ENCODE data around the gene TTC4. TPM values are rescaled to one million over a fixed set of nuclear protein-coding genes. Genes with fewer than 3 reads are reported as not detected.

TTC4 gene
- polyA plus RNA-seq, 1 of the 3 experiments (the other 2 are of a cell fraction) = 17.9 TPM

- Histone ChIP-seq H3F3A (replicated peaks; ENCODE audit: insufficient read depth) (no peaks in the 10 kb centered on the region), H3K4me1 (ENCODE audit: control insufficient read depth in 1 of 2, insufficient read depth in 2 of 2, low read depth in 1 of 2, low read length in 1 of 2) (no peaks in the 10 kb centered on the region; a peak in 1 of 4 replicates), H4K20me1 (ENCODE audit: insufficient read depth) (no peaks in the 10 kb centered on the region), H3K9me3 (no peaks in the 10 kb centered on the region), H3K79me2 (ENCODE audit: insufficient read depth) (peaks cover 10% of the 10 kb centered on the region), H3K27me3 (ENCODE audit: insufficient read depth) (no peaks in the 10 kb centered on the region), H2AFZ (ENCODE audit: low read depth) (no peak overlapping the region), H3K9ac (no peak overlapping the region), H3K36me3 (replicated peaks in 1 of 2; ENCODE audit: control insufficient read depth in 1 of 2, insufficient read depth in 2 of 2, low read length in 1 of 2) (peaks cover 4 to 27% of the 10 kb centered on the region in 2 experiments), H3K9me2 (no peaks in the 10 kb centered on the region), H3K4me3 (ENCODE audit: low read depth in 2 of 2, low read length in 1 of 2) (no peak overlapping the region), H3K4me2 (no peak overlapping the region), H3K27ac (ENCODE audit: low read depth in 2 of 2, low read length in 1 of 2) (no peak overlapping the region)
- POLR2A ChIA-PET = no interaction called here
- no peak for DNase-seq
- CTCF ChIA-PET = no interaction called here
- 98% methylated on average over 6 of the region's 9 CpGs for WGBS (ENCODE audit: low lambda C conversion rate)
- TF ChIP-seq TCF12 (IDR thresholded peaks at IDR 0.05) (no peak), NFIC (IDR thresholded peaks at IDR 0.05; ENCODE audit: borderline replicate concordance) (no peak), MEF2A (IDR thresholded peaks at IDR 0.05; ENCODE audit: borderline replicate concordance, low read depth) (no peak)
These were observed 42.2 kb downstream of the TTC4 start for GRCh38 chr1:54757833-54758232.

- Histone ChIP-seq H3F3A (replicated peaks; ENCODE audit: insufficient read depth) (no peaks in the 10 kb centered on the region), H3K27ac (ENCODE audit: low read depth in 2 of 2, low read length in 1 of 2) (no peak overlapping the region), H4K20me1 (ENCODE audit: insufficient read depth) (no peaks in the 10 kb centered on the region), H3K4me3 (ENCODE audit: low read depth in 2 of 2, low read length in 1 of 2) (no peak overlapping the region), H3K4me2 (no peak overlapping the region), H3K9ac (no peak overlapping the region), H3K4me1 (ENCODE audit: control insufficient read depth in 1 of 2, insufficient read depth in 2 of 2, low read depth in 1 of 2, low read length in 1 of 2) (peaks cover 5 to 8% of the 10 kb centered on the region in 2 experiments; a peak in 3 of 4 replicates), H3K9me2 (no peaks in the 10 kb centered on the region), H3K36me3 (replicated peaks in 1 of 2; ENCODE audit: control insufficient read depth in 1 of 2, insufficient read depth in 2 of 2, low read length in 1 of 2) (peaks cover 4 to 27% of the 10 kb centered on the region in 2 experiments), H3K79me2 (ENCODE audit: insufficient read depth) (peaks cover 19% of the 10 kb centered on the region), H2AFZ (ENCODE audit: low read depth) (no peak overlapping the region), H3K27me3 (ENCODE audit: insufficient read depth) (no peaks in the 10 kb centered on the region), H3K9me3 (no peaks in the 10 kb centered on the region)
- ChIA-PET CTCF (interaction anchor here (1.4 kb wide), 1 partner anchor 33 kb away, joined by 3 read pairs; no protein-coding TSS in a partner anchor), POLR2A (no interaction called here)
- TF ChIP-seq RCOR1 (IDR thresholded peaks at IDR 0.05; ENCODE audit: low read length) (no peak), NFIC (IDR thresholded peaks at IDR 0.05; ENCODE audit: borderline replicate concordance) (no peak), ZBTB33 (IDR thresholded peaks at IDR 0.05; ENCODE audit: borderline replicate concordance, low read depth) (no peak)
- DNase-seq = no peak
- 88% methylated on average over 4 of the region's 20 CpGs for WGBS (ENCODE audit: low lambda C conversion rate)
These were observed 43.2 kb downstream of the TTC4 start for GRCh38 chr1:54758678-54759348.

- Histone ChIP-seq H3K79me2 (ENCODE audit: insufficient read depth) (peaks cover 23% of the 10 kb centered on the region), H3K9ac (peak overlapping the region; percentile 93), H3K4me3 (ENCODE audit: low read depth in 2 of 2, low read length in 1 of 2) (peak overlapping the region; percentile 94), H3K4me2 (peak overlapping the region; percentile 87), H3K9me2 (no peaks in the 10 kb centered on the region), H3F3A (replicated peaks; ENCODE audit: insufficient read depth) (no peaks in the 10 kb centered on the region), H4K20me1 (ENCODE audit: insufficient read depth) (no peaks in the 10 kb centered on the region), H2AFZ (ENCODE audit: low read depth) (peak overlapping the region; percentile 94), H3K4me1 (ENCODE audit: control insufficient read depth in 1 of 2, insufficient read depth in 2 of 2, low read depth in 1 of 2, low read length in 1 of 2) (peaks cover 8 to 12% of the 10 kb centered on the region in 2 experiments; a peak in 3 of 4 replicates), H3K27me3 (ENCODE audit: insufficient read depth) (no peaks in the 10 kb centered on the region), H3K27ac (ENCODE audit: low read depth in 2 of 2, low read length in 1 of 2) (peak overlapping the region; percentile 77 to 79), H3K36me3 (replicated peaks in 1 of 2; ENCODE audit: control insufficient read depth in 1 of 2, insufficient read depth in 2 of 2, low read length in 1 of 2) (peaks cover 0 to 1% of the 10 kb centered on the region in 2 experiments), H3K9me3 (no peaks in the 10 kb centered on the region)
- ChIA-PET CTCF (interaction anchor here (1.0 to 5.0 kb wide), 3 partner anchors 28 to 710 kb away, joined by 3 to 17 read pairs (median 14); partner anchors contain the start of gene TCEANC2), POLR2A (interaction anchor here (0.9 to 1.6 kb wide), 2 partner anchors 48 to 711 kb away, joined by 3 to 4 read pairs; partner anchors contain the start of gene TMEM59)
- DNase-seq = peak; percentile 44
- 0% methylated on average over 8 of the region's 11 CpGs for WGBS (ENCODE audit: low lambda C conversion rate)
- no peak for TF ChIP-seq EZH2phosphoT487 (IDR thresholded peaks at IDR 0.05; ENCODE audit: borderline replicate concordance, low read depth)
- TF ChIP-seq MXI1 (IDR thresholded peaks at IDR 0.05; ENCODE audit: low read depth, low read length) = no peak
- no peak for TF ChIP-seq RAD21 (IDR thresholded peaks at IDR 0.05; ENCODE audit: low read length)
- TF ChIP-seq JUND (IDR thresholded peaks at IDR 0.05) = no peak
- no peak for TF ChIP-seq RCOR1 (IDR thresholded peaks at IDR 0.05; ENCODE audit: low read length)
- no peak for TF ChIP-seq TEAD4 (IDR thresholded peaks at IDR 0.05; ENCODE audit: borderline replicate concordance, insufficient read depth)
- TF ChIP-seq PBX3 (IDR thresholded peaks at IDR 0.05) = no peak
- no peak for TF ChIP-seq RXRA (IDR thresholded peaks at IDR 0.05; ENCODE audit: borderline replicate concordance, low read depth)
- no peak for TF ChIP-seq SMC3 (IDR thresholded peaks at IDR 0.05; ENCODE audit: low read depth, low read length)
- no peak for TF ChIP-seq FOXJ3 (CRISPR knock-in tag; IDR thresholded peaks at IDR 0.05)
- no peak for TF ChIP-seq GATA2 (CRISPR knock-in tag; IDR thresholded peaks at IDR 0.05)
- TF ChIP-seq USF1 (IDR thresholded peaks at IDR 0.05; ENCODE audit: borderline replicate concordance, low read depth) = no peak
- TF ChIP-seq YY1 (IDR thresholded peaks at IDR 0.05; ENCODE audit: low read depth) = no peak
- TF ChIP-seq GABPA (IDR thresholded peaks at IDR 0.05; ENCODE audit: low read depth) = no peak
- TF ChIP-seq NFIC (IDR thresholded peaks at IDR 0.05; ENCODE audit: borderline replicate concordance) = no peak
These were observed 48.1 kb downstream of the TTC4 start for GRCh38 chr1:54763816-54764132.
